Measurements from ENCODE around the gene ANKH.

DNA sequence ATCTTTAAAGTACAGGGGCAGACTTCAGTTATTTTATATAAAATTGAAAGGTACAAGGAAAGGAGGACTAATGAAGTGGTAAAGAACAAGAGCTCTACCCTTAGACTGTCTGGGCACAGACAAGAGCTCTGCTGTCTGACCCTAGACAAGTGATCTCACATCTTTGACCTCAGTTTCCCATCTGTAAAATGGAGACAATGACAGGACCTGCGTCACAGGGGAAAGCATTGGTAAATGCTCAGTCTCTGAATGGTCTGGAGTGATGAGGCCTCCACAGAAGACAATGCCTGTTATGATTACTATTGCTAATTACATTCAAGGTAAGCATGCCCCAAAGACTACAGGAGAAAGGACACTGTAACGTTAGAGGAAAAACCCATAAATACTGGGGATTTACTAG lies 37.5 kb downstream of the ANKH start:
- no peak for TF ChIP-seq CTCF (IDR thresholded peaks at IDR 0.05; ENCODE audit: poor library complexity, severe bottlenecking)
- no peak for TF ChIP-seq TAF1 (IDR thresholded peaks at IDR 0.05; ENCODE audit: low read depth)
- TF ChIP-seq EZH2 (IDR thresholded peaks at IDR 0.05; ENCODE audit: borderline replicate concordance, insufficient read depth, low read length, poor library complexity, severe bottlenecking): no peak
- no peak for TF ChIP-seq REST (IDR thresholded peaks at IDR 0.05; ENCODE audit: borderline replicate concordance)
- no peak for TF ChIP-seq EP300 (conservative IDR thresholded peaks at IDR 0.05; ENCODE audit: poor library complexity, severe bottlenecking)
- no peak for TF ChIP-seq RAD21 (conservative IDR thresholded peaks at IDR 0.05)
- TF ChIP-seq POLR2AphosphoS5 (IDR thresholded peaks at IDR 0.05): no peak

Measured in neural cell (in vitro differentiated cells).